Measurements from ENCODE around the gene SRD5A3.
A peak's percentile ranks its signal among the peaks of the same experiment; 100 is the strongest.

SRD5A3 gene

GRCh38 chr4:55311792-55312488 is 34.1 kb upstream of the SRD5A3 start:
- TF ChIP-seq POLR2A (IDR thresholded peaks at IDR 0.05; ENCODE audit: extremely low read depth, insufficient read length), result no peak
- no peak for TF ChIP-seq MYC (IDR thresholded peaks at IDR 0.05; ENCODE audit: low read depth, low read length)
- TF ChIP-seq, protein P1, sequence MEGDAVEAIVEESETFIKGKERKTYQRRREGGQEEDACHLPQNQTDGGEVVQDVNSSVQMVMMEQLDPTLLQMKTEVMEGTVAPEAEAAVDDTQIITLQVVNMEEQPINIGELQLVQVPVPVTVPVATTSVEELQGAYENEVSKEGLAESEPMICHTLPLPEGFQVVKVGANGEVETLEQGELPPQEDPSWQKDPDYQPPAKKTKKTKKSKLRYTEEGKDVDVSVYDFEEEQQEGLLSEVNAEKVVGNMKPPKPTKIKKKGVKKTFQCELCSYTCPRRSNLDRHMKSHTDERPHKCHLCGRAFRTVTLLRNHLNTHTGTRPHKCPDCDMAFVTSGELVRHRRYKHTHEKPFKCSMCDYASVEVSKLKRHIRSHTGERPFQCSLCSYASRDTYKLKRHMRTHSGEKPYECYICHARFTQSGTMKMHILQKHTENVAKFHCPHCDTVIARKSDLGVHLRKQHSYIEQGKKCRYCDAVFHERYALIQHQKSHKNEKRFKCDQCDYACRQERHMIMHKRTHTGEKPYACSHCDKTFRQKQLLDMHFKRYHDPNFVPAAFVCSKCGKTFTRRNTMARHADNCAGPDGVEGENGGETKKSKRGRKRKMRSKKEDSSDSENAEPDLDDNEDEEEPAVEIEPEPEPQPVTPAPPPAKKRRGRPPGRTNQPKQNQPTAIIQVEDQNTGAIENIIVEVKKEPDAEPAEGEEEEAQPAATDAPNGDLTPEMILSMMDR (IDR thresholded peaks at IDR 0.05; ENCODE audit: low read depth, low read length), result no peak
- TF ChIP-seq MAX (IDR thresholded peaks at IDR 0.05; ENCODE audit: low read depth, low read length), result no peak
- H3K4me3 ChIP-seq (ENCODE audit: low read depth, low read length), result no peak overlapping the region
- peak; percentile 9 for DNase-seq (ENCODE audit: low read depth)

DNA sequence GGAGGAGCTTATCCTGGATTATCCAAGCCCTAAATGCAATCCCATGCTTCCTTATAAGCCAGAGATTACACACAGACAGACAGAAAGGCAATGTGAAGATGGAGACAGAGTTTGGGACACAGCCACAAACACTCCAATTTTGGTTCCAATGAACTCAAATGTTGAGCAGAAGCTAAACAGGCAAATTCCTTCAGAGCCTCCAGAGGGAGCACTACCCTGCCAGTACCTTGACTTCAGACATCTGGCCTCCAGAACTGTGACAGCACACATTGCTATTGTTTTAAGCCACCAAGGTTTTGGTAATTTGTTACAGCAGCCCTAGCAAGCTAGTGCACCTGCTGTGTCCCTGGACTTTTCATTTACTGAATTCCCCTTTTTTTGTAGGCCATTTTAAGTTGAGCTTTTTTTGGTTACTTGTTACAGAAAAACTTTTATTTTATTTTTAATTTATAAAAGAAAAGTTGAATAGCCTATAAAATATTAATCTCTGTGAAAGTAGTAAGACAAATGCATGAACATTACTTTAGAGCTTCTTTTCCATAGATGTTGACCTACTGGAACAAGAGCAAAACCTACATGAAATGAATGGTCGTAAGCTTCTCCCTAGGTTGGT is 33.4 kb upstream of the SRD5A3 start:
- DNase-seq (ENCODE audit: low read depth), result peak; percentile 53

DNA sequence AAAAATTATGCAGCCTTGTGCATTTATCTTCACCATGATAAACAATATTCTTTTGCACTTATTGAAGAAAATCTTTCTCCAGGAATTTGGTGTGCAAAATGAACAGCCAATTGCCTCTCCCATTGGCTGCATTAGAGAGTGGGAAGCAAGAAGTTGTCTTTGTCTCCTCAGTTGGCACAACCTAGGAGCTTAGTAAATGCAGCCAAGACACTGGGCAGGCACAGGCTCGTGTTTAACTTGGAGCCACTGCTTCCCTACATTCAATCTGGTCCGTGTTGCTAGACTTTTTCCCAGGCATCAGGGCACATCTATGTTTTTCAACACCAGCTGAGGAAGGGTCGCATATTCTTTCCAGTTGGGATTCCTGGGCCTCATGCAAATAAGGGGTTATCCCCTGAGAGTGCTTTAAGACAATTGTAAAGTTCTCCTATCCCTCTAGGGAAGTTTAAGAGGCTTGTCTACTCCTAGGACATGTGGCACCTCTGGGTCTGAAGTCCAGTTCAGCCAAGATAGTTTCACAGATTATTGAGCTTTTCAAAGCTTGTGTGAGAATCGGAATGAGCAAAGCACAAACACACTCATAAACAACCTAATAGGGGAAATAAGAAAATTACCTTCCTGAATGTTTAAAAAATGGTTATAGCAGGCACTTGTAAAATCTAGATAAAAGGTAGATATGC is 31.8 kb upstream of the SRD5A3 start:
- no peak overlapping the region for H3K4me3 ChIP-seq (ENCODE audit: low read depth, low read length)
- no peak for DNase-seq (ENCODE audit: low read depth)
- no peak for TF ChIP-seq MAX (IDR thresholded peaks at IDR 0.05; ENCODE audit: low read depth, low read length)
- TF ChIP-seq POLR2A (IDR thresholded peaks at IDR 0.05; ENCODE audit: extremely low read depth, insufficient read length), result no peak
- TF ChIP-seq, protein P1 (IDR thresholded peaks at IDR 0.05; ENCODE audit: low read depth, low read length), result no peak
- TF ChIP-seq MYC (IDR thresholded peaks at IDR 0.05; ENCODE audit: low read depth, low read length), result no peak

More for the DNA sequence above, 33.4 kb upstream of the SRD5A3 start:
- no peak for TF ChIP-seq MAX (IDR thresholded peaks at IDR 0.05; ENCODE audit: low read depth, low read length)
- TF ChIP-seq, protein P1 (IDR thresholded peaks at IDR 0.05; ENCODE audit: low read depth, low read length), result peak; percentile 82
- no peak overlapping the region for H3K4me3 ChIP-seq (ENCODE audit: low read depth, low read length)

- DNase-seq (ENCODE audit: low read depth), result no peak
- TF ChIP-seq MAX (IDR thresholded peaks at IDR 0.05; ENCODE audit: low read depth, low read length) (no peak), MYC (IDR thresholded peaks at IDR 0.05; ENCODE audit: low read depth, low read length) (no peak), POLR2A (IDR thresholded peaks at IDR 0.05; ENCODE audit: extremely low read depth, insufficient read length) (no peak)
- TF ChIP-seq, protein P1 (IDR thresholded peaks at IDR 0.05; ENCODE audit: low read depth, low read length), result no peak
- H3K4me3 ChIP-seq (ENCODE audit: low read depth, low read length), result no peak overlapping the region
These were observed 27.6 kb upstream of the SRD5A3 start for GRCh38 chr4:55318175-55319129.

DNA sequence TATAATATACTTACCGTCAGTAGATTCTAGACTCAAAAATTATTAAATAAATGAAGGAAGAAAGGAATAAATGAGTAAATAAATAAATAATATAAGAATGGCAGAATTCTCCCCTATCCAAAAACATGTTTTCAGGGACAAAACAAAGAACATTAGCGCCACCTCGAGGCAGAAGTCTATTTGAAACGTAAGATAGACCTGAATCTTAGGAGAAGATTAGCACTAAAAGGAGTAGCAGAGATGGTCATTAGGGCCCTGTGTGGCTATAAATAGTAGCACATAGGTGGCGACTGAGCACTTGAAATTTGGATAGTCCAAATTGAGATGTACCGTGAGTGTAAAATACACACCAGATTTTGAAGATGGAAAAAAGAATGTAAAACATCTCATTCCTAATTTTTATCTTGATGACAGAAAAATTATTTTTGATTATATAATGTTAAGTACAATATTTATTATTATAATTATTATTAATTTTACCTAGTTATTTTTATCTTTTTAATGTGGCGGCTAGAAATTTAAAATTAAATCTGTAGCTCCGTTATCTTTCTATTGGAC is 24.3 kb upstream of the SRD5A3 start:
- no peak for TF ChIP-seq MAX (IDR thresholded peaks at IDR 0.05; ENCODE audit: low read depth, low read length)
- TF ChIP-seq, protein P1 (IDR thresholded peaks at IDR 0.05; ENCODE audit: low read depth, low read length), result peak; percentile 60
- peak; percentile 79 for DNase-seq (ENCODE audit: low read depth)

More for the DNA sequence above, 24.3 kb upstream of the SRD5A3 start:
- H3K4me3 ChIP-seq (ENCODE audit: low read depth, low read length), result no peak overlapping the region
